COLO668 (cell line): ENCODE measurements around the gene KDM2A.
A peak's percentile ranks its signal among the peaks of the same experiment; 100 is the strongest.
"Not testable (repeated sequence)": the region's sequence is repeated elsewhere in the genome, so short reads cannot be mapped to it uniquely, and the experiment has no call there.

ENCODE experiments used
- DNase-seq: peaks from one replicate; lab custom pipeline; 2025; ENCODE audit not compliant: unreplicated experiment; lab: John Stamatoyannopoulos, UW

The KDM2A gene

DNA sequence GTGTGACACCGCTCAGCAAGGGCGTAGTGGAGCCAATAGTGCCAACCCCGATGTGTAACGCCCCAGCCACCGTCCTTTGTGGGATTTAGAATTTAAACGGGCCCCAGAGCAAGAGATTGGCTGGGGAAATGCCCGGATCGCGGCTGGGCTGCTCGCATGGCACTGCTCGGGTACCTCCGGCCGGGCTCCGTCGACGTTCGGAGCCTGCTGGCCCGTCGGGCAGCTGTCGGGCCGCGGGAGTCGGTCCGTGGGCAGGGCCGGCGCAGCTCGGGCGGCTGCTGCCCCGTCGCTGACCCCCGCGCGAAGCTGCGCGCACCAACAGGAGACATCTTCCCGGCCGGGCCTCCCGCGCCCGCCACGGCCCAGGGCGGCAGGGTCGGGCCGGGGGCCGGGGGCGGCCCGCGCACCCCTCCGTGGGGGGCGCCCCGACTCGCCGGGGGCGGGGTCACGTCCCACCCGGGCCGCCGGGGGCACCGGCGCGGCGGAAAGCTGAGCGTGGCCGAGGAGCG is 1.3 kb upstream of the KDM2A start:
- peak; percentile 54 for DNase-seq

DNA sequence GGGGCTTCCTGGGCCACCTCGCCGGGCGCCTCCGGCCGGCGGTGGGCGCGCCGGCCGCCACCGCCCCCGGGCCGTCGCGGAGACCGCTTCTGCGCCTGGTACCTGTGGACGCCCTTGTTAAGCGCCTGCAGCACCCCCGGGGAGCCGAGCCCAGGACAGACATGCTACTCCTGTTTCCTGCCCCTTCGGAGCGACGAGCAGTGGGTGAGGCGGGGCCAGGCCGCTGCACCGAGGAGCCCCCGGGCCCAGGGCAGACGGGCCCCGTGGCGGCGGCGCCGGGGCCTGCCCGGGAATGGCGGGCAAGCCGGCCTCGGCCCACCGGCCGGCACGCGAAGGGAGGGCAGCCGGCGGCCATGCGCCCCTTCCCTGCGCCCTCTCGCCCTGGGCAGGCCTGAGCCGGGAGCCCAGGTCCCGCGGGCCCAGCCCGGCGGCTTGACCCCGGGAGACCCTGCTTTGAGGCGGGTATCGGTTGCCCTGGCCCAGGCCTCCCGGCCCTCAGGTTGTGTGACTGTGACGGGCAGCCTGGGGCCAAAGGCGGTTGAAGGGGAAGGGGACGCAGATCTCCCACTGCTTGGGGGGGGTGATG is 789 bp upstream of the KDM2A start:
- peak; percentile 52 for DNase-seq

DNA sequence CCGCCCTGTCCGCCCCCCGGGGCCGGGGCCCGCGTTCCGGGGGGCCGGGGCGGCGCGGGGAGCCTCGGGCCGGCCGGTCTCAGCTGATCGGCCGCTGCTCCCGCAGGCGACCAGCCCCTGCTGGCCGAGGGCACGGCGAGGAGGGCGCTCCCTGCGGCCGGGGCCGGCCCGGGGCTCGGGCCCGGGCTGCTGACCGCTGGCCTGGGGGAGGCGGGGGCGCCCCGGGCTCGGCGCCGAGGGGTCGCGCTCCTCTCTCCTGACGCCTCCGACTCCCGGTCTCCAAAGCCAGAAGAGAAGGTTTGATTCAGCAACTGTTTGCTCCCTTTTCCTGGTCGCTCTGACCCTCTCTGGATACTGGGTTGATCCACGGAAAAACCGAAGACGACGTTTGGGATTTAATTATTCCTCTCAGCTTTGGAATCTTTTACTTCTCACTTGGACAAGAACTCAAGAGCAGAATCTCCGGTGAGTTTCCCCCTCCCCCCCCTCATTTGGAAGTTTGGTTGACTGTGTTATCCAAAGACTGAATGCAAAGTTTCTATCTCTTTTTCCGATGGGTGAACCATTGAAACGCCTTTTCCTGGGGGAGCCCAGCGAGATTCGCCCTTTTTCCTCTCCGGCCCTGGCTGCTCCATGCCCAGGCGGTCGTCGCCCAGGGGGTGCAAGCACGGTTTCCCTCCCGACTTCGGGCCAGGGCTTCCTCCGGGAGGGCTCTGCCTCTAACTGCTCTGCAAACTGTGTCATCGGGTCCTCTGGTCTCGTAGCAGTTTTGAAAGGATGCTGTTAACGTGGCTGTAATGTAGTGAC is 725 bp downstream of the KDM2A start:
- peak; percentile 39 for DNase-seq

DNA sequence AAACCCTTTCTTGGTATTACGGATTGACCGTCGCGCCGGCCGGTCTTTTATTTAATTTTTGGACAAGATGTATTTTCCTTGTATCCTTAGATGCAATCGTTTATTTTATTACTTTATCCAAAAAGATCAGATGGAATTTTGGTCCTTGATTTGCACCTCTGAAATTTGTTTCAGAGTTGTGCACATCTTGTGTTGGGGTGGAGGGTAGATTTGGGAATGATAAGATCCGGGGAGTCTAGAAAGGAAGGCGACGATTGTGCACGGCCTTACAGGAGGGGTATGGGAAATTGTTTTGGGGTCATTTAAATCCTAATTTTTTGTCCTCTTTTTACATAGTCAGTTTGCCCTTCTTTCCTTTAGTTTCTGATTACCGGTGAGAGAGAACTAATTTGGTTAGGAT is 1.4 kb downstream of the KDM2A start:
- DNase-seq, result no peak

DNA sequence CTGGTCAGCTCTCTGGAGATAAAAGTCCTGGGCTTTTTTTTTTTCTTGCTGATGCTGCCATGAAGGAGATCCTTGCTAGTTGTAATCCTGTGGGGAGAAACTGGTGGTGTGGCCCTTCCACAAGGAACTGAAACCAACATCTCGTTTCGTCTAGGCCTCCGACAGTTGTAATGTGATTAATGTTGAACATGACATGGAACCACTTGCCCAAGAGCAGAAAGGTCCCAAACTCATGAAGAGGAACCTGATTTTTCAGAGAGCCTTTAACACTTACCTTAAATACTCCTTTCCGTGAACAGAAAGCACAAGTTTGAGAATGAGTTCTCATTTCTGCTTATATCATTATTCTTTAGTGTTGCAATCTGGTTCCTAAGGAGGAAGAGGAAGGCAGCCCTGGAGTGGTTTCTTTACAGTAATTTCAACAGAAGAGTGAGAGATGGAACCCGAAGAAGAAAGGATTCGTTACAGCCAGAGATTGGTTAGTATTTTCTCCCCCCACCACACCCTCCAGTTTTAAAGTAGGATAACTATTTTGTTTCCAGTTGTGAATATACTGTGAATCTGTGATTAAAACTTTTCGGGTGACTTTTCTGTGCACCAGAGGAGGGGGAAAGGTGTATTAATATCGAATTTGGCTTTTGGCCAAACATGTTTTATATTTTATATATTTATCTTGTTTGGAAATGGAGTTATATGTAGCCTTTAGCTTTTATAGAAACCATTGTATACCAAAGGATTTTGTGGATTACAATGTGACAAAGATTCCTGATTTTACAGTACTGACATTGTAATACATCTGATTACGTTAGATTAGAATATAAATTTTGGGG is 2.0 kb downstream of the KDM2A start:
- DNase-seq, result no peak

DNA sequence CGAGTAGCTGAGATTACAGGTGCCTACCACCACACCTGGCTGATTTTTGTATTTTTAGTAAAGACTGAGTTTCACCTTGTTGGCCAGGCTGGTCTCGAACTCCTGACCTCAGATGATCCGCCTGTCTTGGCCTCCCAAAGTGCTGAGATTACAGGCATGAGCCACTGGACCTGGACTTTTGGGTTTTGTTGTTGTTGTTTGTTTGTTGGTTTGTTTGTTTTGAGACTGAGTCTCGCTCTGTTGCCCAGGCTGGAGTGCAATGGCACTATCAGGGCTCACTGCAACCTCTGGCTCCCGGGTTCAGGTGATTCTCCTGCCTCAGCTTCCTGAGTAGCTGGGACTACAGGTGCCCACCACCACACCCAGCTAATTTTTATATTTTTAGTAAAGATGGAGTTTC is 4.7 kb downstream of the KDM2A start:
- DNase-seq, result not testable (repeated sequence)

DNA sequence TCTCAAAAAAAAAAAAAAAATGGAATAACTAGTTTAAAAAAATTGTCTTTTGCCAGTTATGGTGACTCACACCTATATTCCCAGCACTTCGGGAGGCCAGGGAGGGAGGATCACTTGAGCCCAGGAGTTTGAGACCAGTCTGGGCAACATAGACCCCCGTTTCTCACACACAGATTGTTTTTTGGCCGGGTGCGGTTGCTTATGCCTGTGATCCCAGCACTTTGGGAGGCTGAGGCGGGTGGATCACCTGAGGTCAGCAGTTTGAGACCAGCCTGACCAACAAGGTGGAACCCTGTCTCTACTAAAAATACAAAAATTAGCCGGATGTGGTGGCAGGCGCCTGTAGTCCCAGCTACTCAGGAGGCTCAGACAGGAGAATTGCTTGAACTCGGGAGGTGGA is 7.2 kb downstream of the KDM2A start:
- not testable (repeated sequence) for DNase-seq

DNA sequence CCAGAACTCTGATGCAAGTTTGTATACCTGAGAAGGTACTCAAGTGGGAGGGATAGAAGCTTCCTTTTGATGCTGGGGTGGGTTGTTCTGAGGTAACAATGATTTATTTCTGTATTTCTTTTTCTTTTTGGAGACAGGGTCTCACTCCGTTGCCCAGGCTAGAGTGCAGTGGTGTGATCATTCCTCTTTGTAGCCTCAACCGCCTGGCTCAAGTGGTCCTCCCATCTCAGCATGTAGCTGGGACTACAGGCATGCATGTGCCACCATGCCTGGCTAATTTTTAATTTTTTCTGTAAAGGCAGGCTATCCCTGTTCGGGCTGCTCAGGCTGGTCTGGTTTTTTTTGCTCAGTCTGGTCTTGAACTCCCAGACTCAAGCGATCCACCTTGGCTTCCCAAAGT is 7.9 kb downstream of the KDM2A start:
- no peak for DNase-seq

DNA sequence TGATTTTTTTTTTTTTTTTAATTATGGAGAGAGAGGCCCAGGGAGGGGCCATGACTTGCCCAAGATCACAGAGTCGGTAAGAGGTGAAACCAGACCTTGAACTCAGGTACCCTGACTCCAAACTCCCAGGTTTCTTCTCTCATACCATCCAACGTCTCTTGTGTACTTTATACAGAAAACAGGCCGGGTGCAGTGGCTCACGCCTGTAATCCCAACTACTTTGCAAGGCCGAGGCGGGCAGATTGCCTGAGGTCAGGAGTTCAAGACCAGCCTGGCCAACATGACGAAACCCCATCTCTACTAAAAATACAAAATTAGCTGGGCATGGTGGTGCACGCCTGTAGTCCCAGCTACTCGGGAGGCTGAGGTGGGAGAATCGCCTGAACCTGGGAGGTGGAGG is 11.8 kb downstream of the KDM2A start:
- DNase-seq, result not testable (repeated sequence)

DNA sequence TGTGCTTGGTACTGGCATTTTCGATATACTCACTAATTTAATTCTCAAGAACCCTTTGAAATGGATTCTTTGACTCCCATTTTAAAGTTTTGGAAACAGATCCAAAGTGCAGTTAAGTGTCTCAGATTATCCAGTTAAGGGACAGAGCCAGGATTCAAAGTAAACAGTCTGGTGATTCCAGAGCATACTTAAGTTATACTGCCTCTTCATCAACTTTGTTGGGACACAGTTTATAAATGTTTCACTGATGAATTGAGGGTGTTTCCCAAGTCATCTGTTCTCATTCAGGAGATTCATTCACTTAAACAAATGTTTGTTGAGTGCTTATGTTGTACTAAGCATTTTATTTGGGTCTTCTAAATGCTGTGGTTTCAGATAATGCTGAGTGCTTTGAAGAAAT is 17.1 kb downstream of the KDM2A start:
- DNase-seq, result no peak

DNA sequence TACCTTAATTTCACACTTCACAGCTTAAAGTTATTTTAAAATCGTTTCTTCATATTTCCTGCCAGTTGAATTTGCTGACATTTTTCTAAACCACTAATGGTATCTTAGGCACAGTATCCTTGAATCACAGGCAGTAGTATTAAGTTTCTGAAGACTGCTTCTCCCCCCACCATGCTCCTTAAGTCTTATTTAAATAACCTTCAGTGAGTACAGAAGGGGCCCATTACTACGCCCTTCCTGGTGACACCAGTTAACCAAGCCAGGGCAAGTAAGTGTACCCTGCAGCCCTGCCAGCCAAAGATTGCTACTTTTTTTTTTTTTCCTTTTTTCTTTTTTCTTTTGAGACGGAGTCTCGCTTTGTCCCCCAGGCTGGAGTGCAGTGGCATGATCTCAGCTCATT is 19.9 kb downstream of the KDM2A start:
- no peak for DNase-seq

DNA sequence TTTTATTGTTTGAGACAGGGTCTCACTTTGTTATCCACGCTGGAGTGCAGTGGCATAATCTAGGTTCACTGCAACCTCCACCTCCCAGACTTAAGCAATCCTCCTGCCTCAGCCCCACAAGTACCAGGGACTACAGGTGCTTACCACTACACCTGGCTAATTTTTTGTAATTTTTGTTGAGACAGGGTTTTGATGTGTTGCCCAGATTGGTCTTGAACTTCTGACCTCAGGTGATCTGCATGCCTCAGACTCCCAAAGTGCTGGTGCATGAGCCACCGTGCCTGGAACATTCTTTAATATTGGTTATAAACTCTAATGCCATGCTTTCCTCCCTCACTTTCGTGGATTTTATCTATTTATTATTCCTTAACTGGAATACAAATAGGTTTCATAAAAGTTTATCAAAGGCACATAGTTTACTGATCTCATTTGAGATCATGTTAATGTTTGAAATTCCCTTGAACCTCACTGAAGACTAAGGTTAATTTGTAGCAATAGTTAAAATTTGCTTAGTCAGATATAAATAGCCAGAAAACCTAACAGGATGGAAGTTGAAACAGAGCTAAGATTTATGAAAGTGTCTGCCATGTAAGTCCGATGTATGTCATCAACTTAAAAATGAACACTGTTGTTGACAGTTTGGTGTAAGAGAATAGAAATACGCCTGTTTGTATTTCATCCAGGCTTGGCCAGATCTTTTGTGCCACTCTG is 27.6 kb downstream of the KDM2A start:
- DNase-seq, result no peak

DNA sequence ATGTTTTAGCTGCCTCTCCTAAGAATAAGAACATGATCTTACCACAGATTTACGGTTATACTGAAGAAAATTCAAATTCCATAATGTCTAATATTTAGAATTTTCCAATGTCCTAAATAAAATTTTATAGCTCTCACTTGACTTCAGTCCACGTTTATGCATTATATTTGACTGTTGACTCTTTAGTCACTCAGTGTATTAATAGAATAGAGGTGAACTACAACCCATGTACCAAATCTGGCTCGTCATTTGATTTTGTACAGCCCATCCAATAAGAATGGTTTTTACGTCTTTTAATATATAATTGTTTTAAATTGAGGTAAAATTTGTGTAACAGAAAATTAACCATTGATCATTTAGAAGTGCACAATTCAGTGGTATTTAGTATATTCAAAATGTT is 34.9 kb downstream of the KDM2A start:
- DNase-seq, result no peak

DNA sequence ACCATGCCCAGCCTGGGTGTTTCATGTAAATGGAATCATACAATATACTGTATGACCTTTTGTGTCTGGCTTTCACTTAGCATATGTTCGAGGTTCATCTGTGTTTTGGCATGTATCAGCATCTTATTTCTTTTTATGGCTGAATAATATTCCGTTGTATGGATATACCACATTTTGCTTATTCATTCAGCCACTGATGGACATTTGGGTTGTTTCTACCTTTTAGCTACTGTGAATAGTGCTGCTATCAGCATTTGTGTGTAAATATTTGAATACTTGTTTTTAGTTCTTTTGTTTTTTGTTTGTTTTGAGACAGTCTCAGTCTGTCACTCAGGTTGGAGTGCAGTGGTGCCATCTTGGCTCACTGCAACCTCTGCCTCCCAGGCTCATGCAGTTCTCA is 35.7 kb downstream of the KDM2A start:
- DNase-seq, result no peak

DNA sequence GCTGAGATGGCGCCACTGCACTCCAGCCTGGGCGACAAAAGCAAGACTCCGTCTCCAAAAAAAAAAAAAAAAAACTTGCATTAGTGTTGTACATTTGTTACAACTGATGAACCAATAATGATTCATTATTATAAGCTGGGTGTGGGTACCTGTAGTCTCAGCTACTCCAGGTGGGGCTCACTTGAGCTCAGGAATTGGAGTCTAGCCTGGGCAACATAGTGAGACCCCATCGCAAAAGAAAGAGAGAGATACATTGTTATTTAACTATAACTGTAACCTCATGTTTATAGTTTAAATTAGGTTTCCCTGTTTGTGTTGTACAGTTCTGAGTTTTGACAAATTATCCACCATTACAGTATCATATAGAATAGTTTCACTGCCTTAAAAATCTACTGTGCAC is 38.6 kb downstream of the KDM2A start:
- DNase-seq, result no peak

DNA sequence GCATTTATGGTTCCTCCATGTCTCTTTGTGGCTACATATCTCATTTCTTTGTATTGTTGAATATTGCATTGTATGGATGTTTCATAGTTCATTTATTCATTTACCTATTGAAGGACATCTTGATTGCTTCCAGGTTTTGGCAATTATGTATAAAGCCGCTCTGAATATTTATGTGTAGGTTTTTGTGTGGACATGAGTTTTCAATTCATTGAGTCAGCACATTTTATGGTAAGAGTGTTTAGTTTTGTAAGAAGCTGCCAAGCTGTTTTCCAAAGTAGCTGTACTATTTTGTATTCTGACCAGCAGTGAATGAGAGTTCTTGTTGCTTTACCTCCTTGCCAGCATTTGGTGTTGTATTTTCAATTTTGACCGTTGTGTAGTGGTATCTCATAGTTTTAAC is 39.2 kb downstream of the KDM2A start:
- no peak for DNase-seq

DNA sequence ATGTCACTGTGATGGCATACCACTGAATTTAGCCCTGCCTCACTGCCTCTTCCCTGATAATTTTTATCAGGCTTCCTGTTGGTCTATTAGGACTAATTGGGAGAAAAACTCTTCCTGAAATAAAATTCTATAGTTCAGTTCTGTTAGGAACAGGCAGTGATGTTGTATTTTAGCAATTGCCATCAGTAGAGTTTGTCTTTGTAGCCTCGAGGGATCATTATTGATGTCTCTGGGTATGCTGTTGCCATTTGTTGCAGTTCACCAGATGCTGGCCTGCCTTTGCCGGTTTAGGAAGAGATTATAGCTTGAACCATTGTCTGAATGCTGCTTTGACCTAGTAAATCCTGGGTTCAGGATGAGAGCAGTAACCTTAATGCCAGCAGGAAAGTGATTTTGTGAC is 41.0 kb downstream of the KDM2A start:
- DNase-seq, result no peak

DNA sequence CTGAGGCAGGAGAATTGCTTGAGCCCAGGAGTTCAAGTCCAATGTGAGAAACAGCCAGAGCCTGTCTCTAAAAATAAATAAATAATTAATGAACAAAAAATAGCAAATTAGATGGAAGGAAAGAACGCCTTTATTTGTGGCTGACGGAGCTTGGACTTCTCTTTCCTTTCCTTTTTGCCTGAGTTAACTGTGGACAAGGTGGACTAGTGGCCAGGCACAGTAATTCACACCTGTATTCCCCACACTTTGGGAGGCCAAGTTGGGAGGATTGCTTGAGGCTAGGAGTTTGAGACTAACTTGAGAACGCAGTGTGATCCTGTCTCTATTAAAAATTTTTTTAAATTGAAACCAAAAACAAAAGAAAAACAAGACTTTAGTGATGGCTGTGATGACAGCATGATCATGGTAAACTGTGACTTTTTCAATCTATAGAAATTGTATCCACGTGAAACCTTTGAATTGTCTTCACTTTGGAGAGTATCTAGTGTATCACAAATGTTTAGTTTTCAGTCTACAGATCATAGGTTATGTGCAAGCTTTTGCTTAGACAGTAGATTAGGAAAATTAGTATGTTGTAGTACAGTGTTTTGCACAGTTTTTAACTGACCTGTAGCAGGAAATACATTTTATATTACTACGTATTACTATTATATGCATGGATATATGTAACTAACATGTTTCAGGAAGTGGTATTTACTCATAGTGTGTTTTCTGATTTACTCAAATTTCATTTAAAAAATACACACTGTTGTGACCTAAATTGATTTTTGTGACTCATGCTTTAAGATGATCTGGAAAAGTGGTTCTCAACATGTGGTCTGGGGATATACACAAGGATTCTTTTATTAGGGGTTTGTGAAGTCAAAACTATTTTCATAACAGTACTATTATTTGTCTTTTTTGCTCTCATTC is 42.1 kb downstream of the KDM2A start:
- DNase-seq, result no peak

DNA sequence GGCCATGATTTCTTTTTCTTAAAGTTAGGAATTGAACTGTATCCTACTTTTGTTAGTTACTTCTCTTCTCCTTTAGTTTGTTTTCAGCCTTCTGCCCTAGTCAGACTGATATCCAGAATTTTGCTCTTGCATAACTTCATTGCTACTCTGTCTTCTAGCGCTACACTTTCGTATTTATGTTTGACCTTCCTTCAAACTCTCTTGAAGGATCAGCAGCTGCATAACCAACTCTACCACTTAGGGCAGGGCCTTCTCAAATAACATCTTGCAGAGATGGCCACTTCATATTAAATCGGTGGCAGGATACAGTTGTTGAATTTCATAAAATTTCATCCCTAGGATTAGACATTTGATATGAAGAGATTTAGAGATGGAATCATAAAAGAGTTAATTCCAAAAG is 43.9 kb downstream of the KDM2A start:
- no peak for DNase-seq

DNA sequence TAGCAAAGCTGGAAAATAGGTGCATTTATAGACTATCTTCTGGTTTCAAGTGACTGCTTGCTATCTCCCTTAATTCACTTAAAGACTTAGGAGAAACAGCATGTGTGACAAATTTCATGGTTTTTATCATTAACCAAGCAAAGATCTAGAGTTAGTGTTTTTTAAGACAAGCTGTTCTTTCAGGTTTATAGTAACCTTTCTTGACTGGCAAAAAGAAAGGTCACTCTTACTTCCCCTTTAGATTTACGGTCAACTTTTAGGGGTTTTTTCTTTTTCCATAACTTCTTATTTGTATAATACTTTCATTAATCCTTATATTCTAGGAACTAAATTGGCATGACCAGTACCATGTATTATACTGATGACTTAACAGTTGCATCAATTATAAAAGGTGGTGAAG is 46.6 kb downstream of the KDM2A start:
- no peak for DNase-seq
